Erythroblast (primary cell): Measurements from ENCODE around the gene PEX1.

Experiments
- GATA1 ChIP-seq: IDR thresholded peaks from 2 replicates; pipeline ENCODE4 v1.6.1; 2011; ENCODE audit warnings: low read depth, mild to moderate bottlenecking, control low read depth, low read length, moderate library complexity
- POLR2A ChIP-seq: IDR thresholded peaks from 2 replicates; pipeline ENCODE4 v1.6.1; 2011; ENCODE audit warnings: mild to moderate bottlenecking, low read length

DNA sequence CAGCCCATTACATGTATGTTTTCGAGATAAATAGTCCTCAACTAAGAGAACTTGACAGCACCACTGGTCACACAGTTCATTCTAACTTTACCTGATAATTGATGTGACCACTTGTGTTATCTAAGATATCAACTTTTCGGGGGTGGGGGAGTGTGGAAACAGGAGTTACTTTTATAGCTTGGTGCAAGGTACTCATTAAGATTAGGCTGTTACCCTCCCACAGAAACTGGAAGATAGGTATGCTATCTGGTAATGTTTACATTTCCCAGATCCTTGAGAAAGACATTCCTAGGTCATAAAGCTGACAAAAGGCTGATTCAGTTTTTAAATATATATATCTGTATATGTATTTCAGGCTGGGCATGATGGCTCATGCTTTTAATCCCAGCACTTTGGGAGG is 61.6 kb downstream of the PEX1 start:
- no peak for TF ChIP-seq POLR2A
- TF ChIP-seq GATA1 = no peak
